AG04450 (cell line): ENCODE measurements around the gene PRR3. TPM values are rescaled to one million over a fixed set of nuclear protein-coding genes. Genes with fewer than 3 reads are reported as not detected.

Experiments used
- CTCF ChIA-PET: fragments of 300-600, 350-600 bp; formaldehyde crosslinking; extraction: SDS; loops from one replicate; lab custom pipeline; 2022; ENCODE audit warnings: antibody characterized with exemption, inconsistent platforms; lab: Charles Lee
- POLR2A ChIA-PET: fragments of 350-600 bp; formaldehyde crosslinking; extraction: SDS; loops from one replicate; lab custom pipeline; 2021; ENCODE audit warnings: antibody characterized with exemption, inconsistent platforms; lab: Yijun Ruan, JAX
- DNase-seq: peaks from one replicate; pipeline ENCODE4 v3.0.0-alpha.2; 2011; ENCODE audit warnings: low read depth, low spot score
- H3K27ac ChIP-seq: one replicate; pipeline ENCODE4 v1.5.1; 2012; ENCODE audit warnings: low read depth, low read length, control low read depth
- H3K27me3 ChIP-seq: one replicate; pipeline ENCODE4 v1.6.0; 2012; ENCODE audit warnings: low read length; ENCODE audit not compliant: control insufficient read depth, insufficient read depth
- H3K4me3 ChIP-seq: 2 replicates; pipeline ENCODE4 v1.5.1; 2011; ENCODE audit warnings: mild to moderate bottlenecking, low read depth, low read length, control low read depth
- H3K9me3 ChIP-seq: 2 replicates; pipeline ENCODE4 v1.5.1; 2012; ENCODE audit warnings: low read length; ENCODE audit not compliant: control insufficient read depth, insufficient read depth
- CTCF ChIP-seq: IDR thresholded peaks from 2 replicates; pipeline ENCODE4 v1.5.1; 2011; ENCODE audit warnings: low read depth, low read length, control low read depth, inconsistent platforms
- polyA plus RNA-seq: library from polyadenylated mRNA; depleted of rRNA; stranded (reverse); fragments of >200 nt; gene quantifications from 2 replicates; pipeline ENCODE4 v1.2.3, GENCODE V29; 2011

Gene PRR3
- polyA plus RNA-seq, 1 experiment, result 26.8 TPM

- no peaks in the 10 kb centered on the region for H3K27me3 ChIP-seq
- no peak for DNase-seq
- no peak overlapping the region for H3K27ac ChIP-seq
- no peak for TF ChIP-seq CTCF
- ChIA-PET POLR2A (interaction anchor here (1.6 kb wide), 1 partner anchor 13 kb away, joined by 5 read pairs; no protein-coding TSS in a partner anchor), CTCF (no interaction called here)
- H3K9me3 ChIP-seq, result no peaks in the 10 kb centered on the region; the same call in 1 of the 2 replicates
- H3K4me3 ChIP-seq, result no peak overlapping the region
Observed at GRCh38 chr6:30583921-30584320, 26.8 kb downstream of the PRR3 start.

DNA sequence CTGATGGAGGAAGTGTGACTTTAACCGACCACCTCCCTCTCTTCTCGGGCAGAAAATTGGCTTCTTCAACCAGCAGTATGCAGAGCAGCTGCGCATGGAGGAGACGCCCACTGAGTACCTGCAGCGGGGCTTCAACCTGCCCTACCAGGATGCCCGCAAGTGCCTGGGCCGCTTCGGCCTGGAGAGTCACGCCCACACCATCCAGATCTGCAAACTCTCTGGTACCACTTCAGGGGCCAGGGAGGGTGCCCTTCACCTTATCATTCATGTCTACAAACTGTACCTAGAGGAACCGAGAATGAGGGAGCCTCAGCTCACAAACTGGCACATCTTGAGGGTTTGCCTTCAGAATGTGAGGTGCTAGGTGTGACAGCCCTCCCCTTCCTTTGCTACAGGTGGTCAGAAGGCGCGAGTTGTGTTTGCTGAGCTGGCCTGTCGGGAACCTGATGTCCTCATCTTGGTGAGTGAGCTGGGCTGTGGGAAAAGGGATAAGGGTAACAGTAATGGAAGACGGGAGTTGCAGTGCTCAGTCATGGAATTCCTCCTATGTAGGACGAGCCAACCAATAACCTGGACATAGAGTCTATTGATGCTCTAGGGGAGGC, 32.8 kb downstream of the PRR3 start:
- ChIA-PET POLR2A (interaction anchor here (1.4 to 1.9 kb wide), 3 partner anchors 19 to 23 kb away, joined by 3 to 11 read pairs (median 8); partner anchors contain the start of gene ABCF1), CTCF (interaction anchor here (1.1 to 1.3 kb wide), 2 partner anchors 45 to 49 kb away, joined by 4 to 5 read pairs; no protein-coding TSS in a partner anchor)
- no peak overlapping the region for H3K4me3 ChIP-seq
- no peaks in the 10 kb centered on the region for H3K27me3 ChIP-seq
- H3K27ac ChIP-seq, result peak overlapping the region; percentile 66
- TF ChIP-seq CTCF, result no peak
- no peaks in the 10 kb centered on the region; the same call in 1 of the 2 replicates for H3K9me3 ChIP-seq
- no peak for DNase-seq

DNA sequence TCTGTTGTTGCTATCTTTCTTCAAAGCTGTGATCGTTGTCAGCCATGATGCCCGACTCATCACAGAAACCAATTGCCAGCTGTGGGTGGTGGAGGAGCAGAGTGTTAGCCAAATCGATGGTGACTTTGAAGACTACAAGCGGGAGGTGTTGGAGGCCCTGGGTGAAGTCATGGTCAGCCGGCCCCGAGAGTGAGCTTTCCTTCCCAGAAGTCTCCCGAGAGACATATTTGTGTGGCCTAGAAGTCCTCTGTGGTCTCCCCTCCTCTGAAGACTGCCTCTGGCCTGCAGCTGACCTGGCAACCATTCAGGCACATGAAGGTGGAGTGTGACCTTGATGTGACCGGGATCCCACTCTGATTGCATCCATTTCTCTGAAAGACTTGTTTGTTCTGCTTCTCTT, 33.4 kb downstream of the PRR3 start:
- no peaks in the 10 kb centered on the region; the same call in 1 of the 2 replicates for H3K9me3 ChIP-seq
- H3K4me3 ChIP-seq, result no peak overlapping the region
- H3K27me3 ChIP-seq, result no peaks in the 10 kb centered on the region
- ChIA-PET POLR2A (interaction anchor here (0.7 to 1.9 kb wide), 6 partner anchors 11 to 128 kb away, joined by 3 to 15 read pairs (median 10); partner anchors contain the start of gene ABCF1), CTCF (interaction anchor here (0.7 to 1.3 kb wide), 4 partner anchors 13 to 127 kb away, joined by 3 to 5 read pairs (median 4); partner anchors contain the start of gene MDC1)
- no peak for DNase-seq
- H3K27ac ChIP-seq, result peak overlapping the region; percentile 66
- no peak for TF ChIP-seq CTCF

DNA sequence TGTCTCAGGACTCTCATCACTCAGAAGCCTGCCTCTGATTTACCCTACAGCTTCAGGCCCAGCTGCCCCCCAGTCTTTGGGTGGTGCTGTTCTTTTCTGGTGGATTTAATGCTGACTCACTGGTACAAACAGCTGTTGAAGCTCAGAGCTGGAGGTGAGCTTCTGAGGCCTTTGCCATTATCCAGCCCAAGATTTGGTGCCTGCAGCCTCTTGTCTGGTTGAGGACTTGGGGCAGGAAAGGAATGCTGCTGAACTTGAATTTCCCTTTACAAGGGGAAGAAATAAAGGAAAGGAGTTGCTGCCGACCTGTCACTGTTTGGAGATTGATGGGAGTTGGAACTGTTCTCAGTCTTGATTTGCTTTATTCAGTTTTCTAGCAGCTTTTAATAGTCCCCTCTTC, 33.9 kb downstream of the PRR3 start:
- H3K27ac ChIP-seq, result peak overlapping the region; percentile 66
- no peak for TF ChIP-seq CTCF
- POLR2A ChIA-PET, result interaction anchor here (0.7 to 1.9 kb wide), 6 partner anchors 10 to 128 kb away, joined by 3 to 15 read pairs (median 10); partner anchors contain the start of gene ABCF1
- no peaks in the 10 kb centered on the region for H3K27me3 ChIP-seq
- H3K4me3 ChIP-seq, result no peak overlapping the region
- CTCF ChIA-PET, result interaction anchor here (0.7 to 1.3 kb wide), 4 partner anchors 14 to 126 kb away, joined by 3 to 5 read pairs (median 4); partner anchors contain the start of gene MDC1
- DNase-seq, result peak; percentile 48
- H3K9me3 ChIP-seq, result no peaks in the 10 kb centered on the region; the same call in 1 of the 2 replicates

DNA sequence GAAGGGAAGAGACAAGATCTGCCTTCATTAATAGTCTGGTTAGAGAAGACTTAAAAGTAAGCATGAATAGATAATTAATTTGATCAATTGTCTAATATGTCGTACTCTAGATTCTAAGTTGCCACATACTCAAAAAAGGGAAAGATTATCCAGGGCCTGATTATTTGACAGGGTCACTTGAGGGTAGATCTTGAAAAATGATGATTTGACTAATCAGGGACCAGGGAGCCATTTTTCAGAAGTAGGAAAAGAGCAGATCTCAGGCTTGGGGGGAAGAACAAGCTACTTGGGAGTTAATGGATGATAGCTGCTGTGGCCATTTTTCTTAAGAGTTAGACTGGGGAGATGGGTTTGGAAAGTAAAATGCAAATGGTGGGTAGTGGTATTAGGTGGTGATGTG, 35.2 kb downstream of the PRR3 start:
- CTCF ChIA-PET, result interaction anchor here (0.6 kb wide), 1 partner anchor 51 kb away, joined by 3 read pairs; no protein-coding TSS in a partner anchor

More for the DNA sequence above, 35.2 kb downstream of the PRR3 start:
- TF ChIP-seq CTCF, result no peak
- no peak for DNase-seq
- H3K27ac ChIP-seq, result no peak overlapping the region
- no peak overlapping the region for H3K4me3 ChIP-seq
- no peaks in the 10 kb centered on the region; the same call in 1 of the 2 replicates for H3K9me3 ChIP-seq
- no peaks in the 10 kb centered on the region for H3K27me3 ChIP-seq
- POLR2A ChIA-PET, result no interaction called here
